ENCODE data around the gene RNASEH2C.
"Not testable (repeated sequence)": the region's sequence is repeated elsewhere in the genome, so short reads cannot be mapped to it uniquely, and the experiment has no call there.

RNASEH2C gene

DNA sequence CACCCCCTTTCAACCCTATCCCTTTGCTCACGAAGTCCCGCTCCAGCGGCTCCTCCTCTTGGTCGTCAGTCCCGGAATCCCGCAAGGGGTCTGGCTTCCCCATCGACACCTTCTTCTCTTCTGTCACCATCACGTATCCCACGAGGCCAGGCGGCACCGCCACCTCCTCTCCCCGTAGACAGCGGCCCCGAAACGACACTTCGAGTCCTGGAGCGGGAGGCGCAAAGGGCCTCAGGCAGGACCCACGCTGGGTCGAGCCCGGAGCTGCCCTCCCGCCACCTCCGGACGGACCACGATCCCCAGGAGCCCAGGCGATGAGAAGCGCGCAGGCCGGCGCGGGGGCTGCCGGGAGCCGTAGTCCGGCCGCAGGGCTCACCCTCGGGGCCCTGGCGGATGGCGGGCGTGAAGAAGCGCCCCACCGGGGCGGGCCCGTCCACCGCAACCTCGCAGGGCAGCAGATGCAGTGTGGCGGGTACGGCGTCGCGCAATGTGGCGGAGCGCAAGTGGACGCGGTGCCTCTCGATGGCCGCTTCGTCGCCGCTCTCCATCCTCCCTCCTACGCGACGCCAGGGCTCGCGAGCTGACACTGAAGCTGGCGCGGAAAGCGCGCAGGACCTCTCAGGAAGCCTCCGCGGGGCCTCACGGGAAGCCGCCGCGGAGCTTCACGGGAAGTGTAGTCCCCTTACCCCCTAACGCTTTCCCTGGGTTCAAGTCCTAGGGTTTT lies at the start of gene RNASEH2C:
RNASEH2C (minus strand) TSS at position 588 of the 724 bp plus-strand sequence; CDS start at position 548, 40 bp downstream.
- DNase-seq = peak; percentile 52

DNA sequence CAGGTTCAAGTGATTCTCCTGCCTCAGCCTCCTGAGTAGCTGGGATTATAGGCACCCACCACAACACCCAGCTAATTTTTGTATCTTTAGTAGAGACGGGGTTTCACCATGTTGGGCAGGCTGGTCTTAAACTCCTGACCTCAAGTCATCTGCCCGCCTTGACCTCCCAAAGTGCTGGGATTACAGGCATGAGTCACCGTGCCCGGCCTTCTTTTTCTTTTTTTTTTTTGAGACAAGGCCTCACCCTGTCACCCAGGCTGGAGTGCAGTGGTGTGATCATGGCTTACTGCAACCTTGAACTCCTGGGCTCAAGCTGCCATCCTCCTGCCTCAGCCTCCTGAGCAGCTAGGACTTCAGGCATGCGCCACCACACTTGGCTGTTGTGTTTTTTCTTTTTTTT lies 47.2 kb upstream of the RNASEH2C start:
- DNase-seq = not testable (repeated sequence)

DNA sequence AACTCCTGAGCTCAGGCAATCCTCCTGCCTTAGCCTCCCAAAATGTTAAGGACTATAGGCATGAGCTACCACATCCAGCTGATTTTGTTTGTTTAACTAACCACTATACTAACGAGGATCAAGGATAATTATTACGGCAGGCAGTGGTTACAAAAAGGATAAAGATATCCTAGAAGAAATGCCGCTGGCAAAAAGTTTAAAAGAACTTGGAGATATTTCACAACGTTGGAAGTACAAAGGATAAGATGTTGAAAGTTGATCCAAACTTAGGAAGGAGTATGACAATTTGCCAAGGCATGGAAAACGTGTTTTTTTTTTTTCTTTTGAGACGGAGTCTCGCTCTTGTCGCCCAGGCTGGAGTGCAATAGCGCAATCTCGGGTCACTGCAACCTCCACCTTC lies 46.8 kb upstream of the RNASEH2C start:
- DNase-seq = no peak

DNA sequence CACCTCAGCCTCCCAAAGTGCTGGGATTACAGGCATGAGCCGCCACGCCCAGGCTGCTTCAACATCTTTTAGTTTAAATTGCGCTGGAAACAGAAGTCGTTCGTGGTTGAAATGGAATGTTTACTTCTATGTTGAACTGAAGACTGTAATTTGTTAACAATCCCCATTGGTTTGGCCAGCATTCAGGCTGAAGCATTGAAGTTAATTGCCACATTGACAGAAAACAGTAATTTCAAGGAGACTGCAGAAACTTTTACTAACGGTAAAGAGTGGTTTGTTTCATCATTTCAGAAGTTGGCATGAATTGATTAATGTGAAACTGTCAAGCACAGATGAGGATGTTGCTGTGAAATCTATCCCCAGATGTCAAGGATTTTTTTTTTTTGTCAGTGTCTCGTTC lies 45.9 kb upstream of the RNASEH2C start:
- DNase-seq = no peak

DNA sequence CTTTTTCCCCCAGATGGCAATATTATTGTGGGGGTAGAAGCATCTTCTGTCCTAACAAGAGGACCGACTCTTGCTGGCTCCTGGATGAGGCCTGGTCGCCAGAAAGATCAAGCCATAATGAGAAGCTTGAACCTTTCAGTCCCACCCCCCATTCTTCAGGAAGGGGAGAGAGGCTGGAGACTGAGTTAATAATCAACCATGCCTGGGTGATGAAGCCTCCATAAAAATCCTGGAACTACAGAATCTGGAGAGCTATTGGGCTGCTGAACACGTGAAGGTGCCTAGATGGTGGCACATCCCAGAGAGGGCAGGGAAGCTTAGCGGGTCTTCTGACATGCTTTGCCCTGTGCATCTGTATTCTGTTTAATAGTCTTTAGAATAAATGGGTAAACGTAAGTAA lies 43.8 kb upstream of the RNASEH2C start:
- DNase-seq = no peak

DNA sequence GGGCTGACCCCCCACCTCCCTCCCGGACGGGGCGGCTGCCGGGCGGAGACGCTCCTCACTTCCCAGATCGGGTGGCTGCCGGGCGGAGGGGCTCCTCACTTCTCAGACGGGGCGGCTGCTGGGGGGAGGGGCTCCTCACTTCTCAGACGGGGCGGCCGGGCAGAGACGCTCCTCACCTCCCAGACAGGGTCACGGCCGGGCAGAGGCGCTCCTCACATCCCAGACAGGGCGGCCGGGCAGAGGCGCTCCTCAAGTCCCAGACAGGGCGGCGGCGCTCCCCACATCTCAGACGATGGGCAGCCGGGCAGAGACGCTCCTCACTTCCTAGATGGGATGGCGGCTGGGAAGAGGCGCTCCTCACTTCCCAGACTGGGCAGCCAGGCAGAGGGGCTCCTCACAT lies 42.2 kb upstream of the RNASEH2C start:
- DNase-seq = not testable (repeated sequence)

DNA sequence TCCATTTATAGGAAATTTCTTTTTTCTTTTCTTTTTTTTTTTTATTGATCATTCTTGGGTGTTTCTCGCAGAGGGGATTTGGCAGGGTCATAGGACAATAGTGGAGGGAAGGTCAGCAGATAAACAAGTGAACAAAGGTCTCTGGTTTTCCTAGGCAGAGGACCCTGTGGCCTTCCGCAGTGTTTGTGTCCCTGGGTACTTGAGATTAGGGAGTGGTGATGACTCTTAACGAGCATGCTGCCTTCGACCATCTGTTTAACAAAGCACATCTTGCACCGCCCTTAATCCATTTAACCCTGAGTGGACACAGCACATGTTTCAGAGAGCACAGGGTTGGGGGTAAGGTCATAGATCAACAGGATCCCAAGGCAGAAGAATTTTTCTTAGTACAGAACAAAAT lies 41.6 kb upstream of the RNASEH2C start:
- DNase-seq = not testable (repeated sequence)

DNA sequence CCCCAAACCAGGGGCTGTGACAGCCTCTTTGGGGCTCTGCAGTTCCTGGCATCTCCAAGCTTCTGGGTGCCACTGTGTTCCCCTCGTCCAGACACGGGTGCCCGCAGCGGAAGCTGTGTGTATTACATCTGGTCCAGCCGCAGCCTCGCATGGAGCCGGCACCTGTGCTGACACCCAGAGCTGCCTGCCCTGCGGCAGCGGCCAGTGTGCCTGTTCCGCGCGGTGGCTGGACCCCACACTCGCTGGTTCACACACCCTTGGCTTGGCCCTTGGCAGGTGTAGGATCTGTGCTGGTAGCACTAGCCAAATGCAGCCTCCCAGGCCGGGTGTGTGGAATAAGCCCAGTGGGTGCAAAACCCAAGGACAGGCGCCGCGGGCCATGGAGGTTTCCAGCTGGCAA lies 24.5 kb upstream of the RNASEH2C start:
- DNase-seq = no peak

DNA sequence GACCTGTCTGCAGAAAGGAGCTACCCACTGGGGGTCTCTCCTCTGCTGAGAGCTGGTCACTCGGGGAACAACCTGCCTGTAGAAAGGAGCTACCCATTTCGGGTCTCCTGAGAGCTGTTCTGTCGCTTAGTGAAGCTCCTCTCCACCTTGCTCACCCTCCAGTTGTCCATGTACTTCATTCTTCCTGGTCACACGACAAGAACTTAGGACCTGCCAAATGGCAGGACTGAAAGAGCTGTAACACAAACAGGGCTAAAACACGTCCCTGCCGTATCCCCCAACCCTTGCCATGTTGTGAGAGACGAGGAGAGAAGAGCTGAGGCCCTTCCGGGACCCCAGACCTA lies 24.1 kb upstream of the RNASEH2C start:
- no peak for DNase-seq

DNA sequence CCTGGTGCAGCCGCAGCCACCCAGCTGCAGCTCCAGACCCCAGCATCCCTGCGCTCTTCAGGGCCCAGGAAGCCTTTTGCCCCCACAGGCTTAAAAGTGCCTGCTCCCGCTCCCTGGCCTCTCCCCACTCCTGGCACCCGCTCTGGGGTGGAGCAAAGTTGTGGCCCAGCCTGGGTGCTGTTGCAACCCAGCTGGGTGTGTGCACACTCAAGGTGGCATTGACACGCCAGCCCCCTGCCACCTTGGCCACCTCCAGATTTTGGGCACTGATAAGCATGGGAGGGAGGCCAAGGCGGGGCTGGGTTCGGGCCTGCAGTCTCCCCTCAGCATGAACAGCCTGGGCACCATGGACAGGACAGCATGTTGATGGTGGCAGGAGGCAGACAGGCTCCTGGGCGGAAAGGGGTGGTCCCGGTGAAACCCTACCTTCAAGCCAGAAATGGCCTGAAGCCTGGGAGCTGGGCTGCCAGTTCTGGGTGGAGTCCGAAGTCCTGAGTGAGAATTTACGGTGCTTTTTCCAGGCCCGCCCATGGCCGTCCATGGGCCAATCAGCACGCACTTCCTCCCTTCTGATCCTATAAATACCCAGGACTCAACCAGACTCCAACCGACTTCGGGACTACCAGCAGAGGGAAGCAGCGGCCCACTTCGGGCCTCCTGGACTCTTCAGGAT lies 23.6 kb upstream of the RNASEH2C start:
- DNase-seq = peak; percentile 18

DNA sequence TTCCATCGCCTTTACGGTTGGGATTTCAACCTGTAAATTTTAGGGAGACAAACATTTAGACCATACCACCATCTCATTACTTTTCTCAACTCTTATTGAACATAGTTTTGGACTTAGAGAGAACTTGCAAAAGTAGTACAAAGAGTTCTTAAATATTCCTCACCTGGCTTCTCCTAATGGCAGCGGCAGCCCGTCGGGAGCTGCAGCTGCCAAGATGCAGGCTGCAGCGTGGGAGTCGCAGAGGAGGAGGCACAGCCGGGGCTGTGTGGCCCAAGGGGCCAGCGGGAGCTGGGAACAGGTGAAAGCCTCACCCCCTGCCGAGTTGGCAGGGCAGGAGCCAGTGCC lies 23.1 kb upstream of the RNASEH2C start:
- DNase-seq = no peak

DNA sequence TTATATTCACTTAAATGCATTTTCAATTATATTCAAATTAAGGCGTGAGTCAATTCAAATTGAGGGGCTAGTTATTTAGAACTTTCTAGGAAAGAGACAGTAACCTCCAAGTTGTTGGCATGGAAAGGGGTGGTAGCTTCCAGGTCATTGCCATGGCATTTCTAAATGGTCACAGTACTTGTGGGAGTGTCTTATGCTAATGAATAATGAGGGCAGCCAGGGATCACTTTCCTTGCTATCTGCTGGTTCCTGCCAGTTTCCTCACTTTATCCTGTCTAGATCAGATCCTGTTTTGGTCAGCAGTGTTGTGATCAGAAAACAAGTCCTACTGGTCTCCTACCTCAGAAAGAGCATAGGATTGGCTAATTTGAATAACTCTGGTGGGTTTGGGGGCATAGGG lies 21.8 kb upstream of the RNASEH2C start:
- no peak for DNase-seq

DNA sequence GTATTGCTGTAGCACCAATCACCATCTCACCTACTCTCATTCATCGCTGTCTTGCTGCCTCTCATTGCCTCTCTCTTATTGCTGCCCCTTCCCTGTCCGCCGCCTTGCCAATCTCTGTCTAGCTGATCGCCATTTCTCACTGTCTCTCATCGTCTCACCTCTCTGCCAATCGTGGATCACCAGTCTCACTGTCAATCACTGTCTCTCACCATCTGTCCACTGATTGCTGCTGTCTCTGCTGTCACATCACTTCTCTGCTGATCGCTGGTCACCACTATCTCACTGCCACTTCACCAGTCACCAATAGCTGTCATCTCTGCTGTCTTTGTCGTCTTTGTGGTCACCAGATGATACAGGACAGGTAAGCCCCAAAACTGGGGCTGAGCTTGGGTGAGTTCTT lies 20.6 kb upstream of the RNASEH2C start:
- no peak for DNase-seq

DNA sequence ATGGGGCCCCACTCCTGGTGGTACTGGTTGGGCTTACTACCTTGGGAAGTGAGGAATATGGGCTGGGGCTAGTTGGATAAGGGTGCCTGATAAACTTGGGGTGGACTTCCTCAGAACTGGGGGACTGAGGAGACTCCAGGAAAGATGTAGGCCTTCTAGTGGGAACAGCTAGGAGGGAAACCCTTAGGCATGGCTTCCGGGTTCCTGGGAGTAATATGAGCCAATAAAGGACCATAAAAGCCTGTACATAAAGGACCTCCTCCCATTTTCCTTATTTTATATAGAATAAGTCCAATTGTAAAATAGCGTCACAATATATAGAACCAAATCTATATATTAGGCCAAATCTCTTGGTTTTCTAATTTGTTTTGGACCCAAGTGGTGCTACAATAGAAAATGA lies 18.4 kb upstream of the RNASEH2C start:
- no peak for DNase-seq

DNA sequence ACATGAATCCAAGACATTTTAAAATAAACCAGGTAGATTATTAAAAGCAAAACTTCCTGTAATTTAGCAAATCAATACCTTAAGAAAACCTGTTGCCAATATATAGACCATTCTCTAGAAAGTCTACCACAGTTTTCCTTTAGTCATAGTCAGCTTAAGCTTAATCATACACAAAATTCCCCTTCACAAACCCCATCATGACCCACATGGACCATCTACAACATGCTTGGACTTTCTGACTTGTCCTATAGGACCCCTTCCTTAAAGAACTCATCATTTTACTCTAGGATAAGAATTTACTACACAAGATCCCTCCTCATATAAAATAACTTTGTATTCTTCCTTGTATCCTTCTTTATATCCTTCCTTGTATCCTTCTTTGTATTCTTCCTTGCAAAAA lies 16.2 kb upstream of the RNASEH2C start:
- DNase-seq = no peak

DNA sequence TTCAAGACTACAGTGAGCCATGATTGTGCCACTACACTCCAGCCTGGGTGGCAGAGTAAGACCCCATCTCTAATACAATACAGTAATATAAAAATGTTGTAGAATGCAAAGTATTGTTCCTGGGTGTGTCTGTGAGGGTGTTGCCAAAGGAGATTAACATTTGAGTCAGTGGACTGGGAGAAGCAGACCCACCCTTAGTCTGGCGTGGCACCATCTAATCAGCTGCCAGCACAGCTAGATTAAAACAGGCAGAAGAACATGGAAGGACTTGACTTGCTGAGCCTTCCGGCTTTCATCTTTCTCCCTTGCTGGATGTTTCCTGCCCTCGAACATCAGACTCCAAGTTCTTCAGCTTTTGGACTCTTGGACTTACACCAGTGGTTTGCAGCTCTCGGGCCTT lies 14.5 kb upstream of the RNASEH2C start:
- DNase-seq = not testable (repeated sequence)

DNA sequence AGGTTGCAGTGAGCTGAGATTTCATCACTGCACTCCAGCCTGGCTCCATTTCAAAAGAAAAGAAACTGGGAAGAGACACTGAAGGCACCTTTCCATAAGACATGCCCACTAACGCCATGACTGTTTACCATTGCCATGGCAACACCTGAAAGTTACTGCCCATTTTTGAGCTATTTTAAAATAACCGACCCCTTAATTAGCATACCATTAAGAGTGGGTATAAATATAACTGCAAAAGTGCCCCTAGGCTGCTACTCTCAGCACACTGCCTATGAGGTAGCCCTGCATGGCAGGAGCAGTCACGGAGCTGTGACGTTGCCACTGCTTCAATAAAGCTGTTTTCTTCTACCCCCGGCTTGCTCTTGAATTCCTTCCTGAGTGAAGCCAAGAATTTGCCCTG lies 9.9 kb upstream of the RNASEH2C start:
- no peak for DNase-seq

DNA sequence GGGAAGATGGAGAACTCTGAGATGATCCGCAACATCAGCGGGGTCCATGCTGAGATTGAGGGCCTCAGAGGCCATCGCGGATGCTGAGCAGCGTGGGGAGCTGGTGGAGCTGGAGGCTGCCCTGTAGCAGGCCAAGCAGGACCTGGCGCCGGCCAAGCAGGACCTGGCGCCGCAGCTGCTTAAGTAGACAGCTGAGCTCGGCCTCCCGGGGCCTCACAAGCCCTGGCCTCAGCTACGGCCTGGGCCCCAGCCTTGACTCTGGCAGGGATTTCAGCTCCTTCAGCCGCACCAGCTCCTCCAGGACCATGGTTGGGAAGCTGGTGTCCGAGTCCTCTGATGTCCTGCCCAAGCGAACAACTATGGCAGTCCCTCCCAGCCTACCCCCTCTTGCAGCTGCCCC lies 7.3 kb upstream of the RNASEH2C start:
- DNase-seq = no peak

DNA sequence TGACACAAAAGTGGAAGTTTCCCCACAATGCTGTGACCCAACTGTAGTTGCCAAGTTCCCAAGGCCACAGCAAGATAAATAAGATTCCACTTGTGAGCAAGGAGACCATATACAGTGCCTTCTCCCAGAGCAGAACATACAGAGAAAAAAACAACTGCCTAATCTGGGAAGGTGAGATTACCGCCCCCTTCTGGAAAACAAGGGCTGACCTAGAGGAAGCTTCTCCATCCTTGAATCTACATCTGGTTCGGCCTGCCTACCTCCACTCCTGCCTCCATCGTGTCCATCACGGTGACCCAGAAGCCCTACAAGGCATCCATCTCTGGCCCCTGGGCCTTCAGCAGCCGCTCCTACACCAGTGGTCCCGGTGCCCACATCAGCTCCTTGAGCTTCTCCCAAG lies 6.1 kb upstream of the RNASEH2C start:
- no peak for DNase-seq

DNA sequence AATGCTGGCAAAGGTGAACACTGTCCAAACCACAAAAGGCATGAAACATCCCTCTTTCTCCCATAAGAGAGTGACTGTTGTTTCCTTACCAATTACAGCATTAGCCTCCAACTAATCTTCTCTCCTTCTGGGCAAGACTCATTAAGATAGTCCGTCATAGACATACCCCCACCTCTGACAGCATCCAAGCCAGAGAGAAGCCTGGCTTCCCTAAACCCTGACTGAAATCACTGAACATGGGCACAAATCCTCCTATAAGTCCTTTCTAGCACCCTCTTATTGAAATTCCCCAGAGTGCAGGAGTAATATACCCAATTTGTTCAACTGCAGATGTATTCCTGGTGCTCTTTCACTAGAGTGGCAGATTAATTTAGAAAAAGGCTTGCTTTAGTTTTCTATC lies 1.7 kb upstream of the RNASEH2C start:
- no peak for DNase-seq

DNA sequence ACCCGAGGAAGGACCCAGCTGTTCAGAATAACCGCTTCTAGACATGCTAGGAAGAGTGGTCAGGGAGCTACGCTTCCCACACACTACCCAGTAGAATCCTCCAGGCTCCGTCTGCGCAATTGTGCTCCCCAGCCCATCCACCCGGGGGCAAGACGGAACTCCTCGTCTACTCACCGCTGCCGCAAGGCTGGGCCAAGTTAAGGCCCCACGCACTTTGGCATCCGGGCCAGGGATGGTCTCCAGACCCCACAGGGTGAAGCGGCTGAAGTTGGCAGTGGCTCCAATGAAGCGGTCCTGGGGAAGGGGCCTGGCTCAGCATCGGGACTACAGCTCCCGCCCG lies 757 bp downstream of the RNASEH2C start:
- no peak for DNase-seq

DNA sequence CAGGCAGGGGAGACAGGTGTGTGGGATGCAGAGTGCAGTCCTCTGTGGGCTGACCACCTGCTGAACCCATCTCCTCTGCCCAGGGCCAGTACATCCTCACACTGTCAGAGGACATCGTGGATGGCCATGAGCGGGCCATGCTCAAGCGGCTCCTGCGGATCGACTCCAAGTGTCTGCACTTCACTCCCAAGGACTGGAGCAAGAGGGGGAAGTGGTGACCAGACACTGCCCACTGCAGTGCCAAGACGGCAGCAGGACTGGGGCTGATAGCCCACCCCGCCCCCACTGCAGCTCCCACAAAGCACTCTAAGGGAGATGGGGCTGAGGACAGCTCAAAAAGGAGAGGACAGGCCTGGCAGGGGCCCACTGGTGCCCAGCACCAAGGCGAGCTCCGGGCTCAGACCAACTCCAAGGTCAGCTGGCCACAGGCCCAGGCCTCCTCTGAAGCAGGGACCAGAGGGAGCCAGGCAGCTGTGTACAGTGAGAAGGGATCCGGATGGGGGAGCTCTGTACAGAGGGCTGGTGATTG lies 1.6 kb downstream of the RNASEH2C start:
- no peak for DNase-seq

DNA sequence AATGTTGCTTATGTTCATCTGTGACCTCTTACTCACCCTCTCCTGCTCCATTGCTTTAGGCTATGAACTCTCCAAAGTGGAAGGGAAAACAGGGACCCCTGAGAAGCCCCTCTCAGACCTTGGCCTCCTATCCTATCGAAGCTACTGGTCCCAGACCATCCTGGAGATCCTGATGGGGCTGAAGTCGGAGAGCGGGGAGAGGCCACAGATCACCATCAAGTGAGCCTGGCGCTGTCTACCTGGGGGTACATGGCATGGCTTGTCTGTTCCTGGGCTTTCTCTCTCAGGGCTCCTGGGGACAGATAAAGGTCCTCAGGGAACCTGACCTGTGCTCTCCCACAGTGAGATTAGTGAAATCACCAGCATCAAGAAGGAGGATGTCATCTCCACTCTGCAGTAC lies 2.1 kb downstream of the RNASEH2C start:
- DNase-seq = no peak

DNA sequence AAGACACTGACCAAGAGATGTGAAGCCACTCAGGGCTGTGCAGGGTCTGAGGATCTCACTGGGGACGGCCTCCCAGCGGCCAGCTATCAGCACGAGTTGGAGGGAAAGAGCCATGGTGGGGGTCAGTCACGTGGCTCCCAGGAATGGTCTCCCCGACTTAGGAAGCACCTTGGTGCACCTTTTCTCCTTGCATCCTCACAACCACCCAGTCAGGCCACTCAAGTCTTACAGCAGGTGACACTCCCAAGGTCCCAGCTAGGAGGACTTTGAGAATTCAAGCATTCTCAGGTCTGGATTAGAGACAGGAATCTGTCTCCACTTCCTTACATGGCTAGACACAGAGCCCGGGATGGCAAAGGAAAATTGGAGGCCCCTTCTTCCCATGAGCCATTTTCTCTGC lies 2.7 kb downstream of the RNASEH2C start:
- DNase-seq = no peak
